Mammary epithelial cell (primary cell): ENCODE results near the gene TBC1D14.

ENCODE experiments used
- EZH2 ChIP-seq: IDR thresholded peaks from 2 replicates; pipeline ENCODE4 v1.6.1; 2012; ENCODE audit warnings: low read length, inconsistent platforms, borderline replicate concordance
- TF ChIP-seq, protein P1 (sequence below), 2 donors: IDR thresholded peaks in 1 of 2; conservative IDR thresholded peaks in 1 of 2; 2 replicates each; pipeline ENCODE4 v1.5.1; 2011 to 2012; ENCODE audit warnings: inconsistent platforms in 2 of 2, low read length in 2 of 2, mild to moderate bottlenecking in 2 of 2, control low read depth in 1 of 2, low read depth in 1 of 2; ENCODE audit not compliant: insufficient read depth in 1 of 2; ENCODE audit errors: extremely low read depth in 1 of 2

DNA sequence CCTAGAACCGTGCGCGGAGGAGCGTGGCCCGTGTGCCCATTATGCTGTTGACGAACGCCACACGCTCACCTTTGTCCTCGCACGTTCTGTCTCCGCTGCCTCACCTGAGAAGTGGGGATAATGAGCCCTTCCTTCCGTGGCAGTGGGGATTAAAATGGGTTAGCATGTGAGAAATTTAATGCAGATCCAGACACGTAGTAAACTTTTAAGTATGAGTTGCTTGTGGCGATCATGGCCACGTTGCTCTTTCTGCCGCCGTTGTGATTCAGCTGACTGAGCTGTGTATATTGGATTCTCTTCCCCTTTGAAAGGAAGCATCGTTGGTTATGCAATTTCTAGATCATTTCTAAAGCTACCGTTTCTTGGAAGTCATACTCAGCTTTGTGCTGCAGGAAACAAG lies 16.5 kb downstream of the TBC1D14 start:
- TF ChIP-seq, protein P1, sequence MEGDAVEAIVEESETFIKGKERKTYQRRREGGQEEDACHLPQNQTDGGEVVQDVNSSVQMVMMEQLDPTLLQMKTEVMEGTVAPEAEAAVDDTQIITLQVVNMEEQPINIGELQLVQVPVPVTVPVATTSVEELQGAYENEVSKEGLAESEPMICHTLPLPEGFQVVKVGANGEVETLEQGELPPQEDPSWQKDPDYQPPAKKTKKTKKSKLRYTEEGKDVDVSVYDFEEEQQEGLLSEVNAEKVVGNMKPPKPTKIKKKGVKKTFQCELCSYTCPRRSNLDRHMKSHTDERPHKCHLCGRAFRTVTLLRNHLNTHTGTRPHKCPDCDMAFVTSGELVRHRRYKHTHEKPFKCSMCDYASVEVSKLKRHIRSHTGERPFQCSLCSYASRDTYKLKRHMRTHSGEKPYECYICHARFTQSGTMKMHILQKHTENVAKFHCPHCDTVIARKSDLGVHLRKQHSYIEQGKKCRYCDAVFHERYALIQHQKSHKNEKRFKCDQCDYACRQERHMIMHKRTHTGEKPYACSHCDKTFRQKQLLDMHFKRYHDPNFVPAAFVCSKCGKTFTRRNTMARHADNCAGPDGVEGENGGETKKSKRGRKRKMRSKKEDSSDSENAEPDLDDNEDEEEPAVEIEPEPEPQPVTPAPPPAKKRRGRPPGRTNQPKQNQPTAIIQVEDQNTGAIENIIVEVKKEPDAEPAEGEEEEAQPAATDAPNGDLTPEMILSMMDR (conservative IDR thresholded peaks at IDR 0.05 in 1 of 2, IDR thresholded peaks at IDR 0.05 in 1 of 2; ENCODE audit: extremely low read depth in 1 of 2, insufficient read depth in 1 of 2, low read depth in 1 of 2, low read length in 2 of 2) = no peak
- TF ChIP-seq EZH2 = no peak
